Esophagus squamous epithelium (tissue), 4 donors: Measurements from ENCODE around the gene CCDC30.

Source experiments
- CTCF ChIP-seq, 6 experiments: fragments of 450-650 bp in 4 of 6; fragments of 200-600 bp in 2 of 6; sonication (generic) in 2 of 6; IDR thresholded peaks; one replicate each; pipeline ENCODE4 v1.5.1; 2016 to 2019; ENCODE audit warnings: antibody characterized with exemption in 6 of 6, mild to moderate bottlenecking in 4 of 6, moderate library complexity in 4 of 6
- POLR2A ChIP-seq, 4 donors: fragments of 450-650 bp; IDR thresholded peaks; one replicate each; pipeline ENCODE4 v1.6.1; 2017; ENCODE audit warnings: antibody characterized with exemption in 4 of 4, mild to moderate bottlenecking in 4 of 4, moderate library complexity in 3 of 4

GRCh38 chr1:42700006-42700405, 236.9 kb downstream of the CCDC30 start:
- TF ChIP-seq CTCF (IDR thresholded peaks at IDR 0.05): no peak
- no peak for TF ChIP-seq POLR2A (IDR thresholded peaks at IDR 0.05)
